LNCAP (cell line): ENCODE data around the gene MBP.

Experiments used
- CTCF ChIP-seq: fragments of 450-650 bp; IDR thresholded peaks from 2 replicates; pipeline ENCODE4 v1.5.1; 2017; ENCODE audit warnings: mild to moderate bottlenecking

MBP gene

GRCh38 chr18:77054606-77055428, 77.8 kb downstream of the MBP start:
- TF ChIP-seq CTCF = no peak; the same call in 1 of the 2 replicates

- TF ChIP-seq CTCF = no peak
These were observed 78.3 kb downstream of the MBP start for GRCh38 chr18:77054288-77054605.

GRCh38 chr18:77053616-77054287, 78.8 kb downstream of the MBP start:
- TF ChIP-seq CTCF = no peak

- no peak for TF ChIP-seq CTCF
These were observed 79.6 kb downstream of the MBP start for GRCh38 chr18:77052983-77053309.

GRCh38 chr18:77052297-77052982, 80.1 kb downstream of the MBP start:
- TF ChIP-seq CTCF = no peak

GRCh38 chr18:77051581-77052296, 80.8 kb downstream of the MBP start:
- no peak for TF ChIP-seq CTCF

GRCh38 chr18:77049938-77050337, 82.6 kb downstream of the MBP start:
- no peak for TF ChIP-seq CTCF
